GM23248 (cell line): ENCODE results near the gene ENTPD5.

Experiments used
- EZH2 ChIP-seq: fragments of 200-600 bp; sonication (generic); IDR thresholded peaks from 2 replicates; pipeline ENCODE4 v1.6.1; 2018; ENCODE audit warnings: antibody characterized with exemption, mild to moderate bottlenecking; ENCODE audit not compliant: insufficient read depth, poor library complexity, severe bottlenecking
- EZH2phosphoT487 ChIP-seq: fragments of 200-600 bp; sonication (generic); IDR thresholded peaks from 2 replicates; pipeline ENCODE4 v1.6.1; 2018; ENCODE audit warnings: antibody characterized with exemption, moderate library complexity, mild to moderate bottlenecking, low read depth; ENCODE audit not compliant: insufficient read depth

DNA sequence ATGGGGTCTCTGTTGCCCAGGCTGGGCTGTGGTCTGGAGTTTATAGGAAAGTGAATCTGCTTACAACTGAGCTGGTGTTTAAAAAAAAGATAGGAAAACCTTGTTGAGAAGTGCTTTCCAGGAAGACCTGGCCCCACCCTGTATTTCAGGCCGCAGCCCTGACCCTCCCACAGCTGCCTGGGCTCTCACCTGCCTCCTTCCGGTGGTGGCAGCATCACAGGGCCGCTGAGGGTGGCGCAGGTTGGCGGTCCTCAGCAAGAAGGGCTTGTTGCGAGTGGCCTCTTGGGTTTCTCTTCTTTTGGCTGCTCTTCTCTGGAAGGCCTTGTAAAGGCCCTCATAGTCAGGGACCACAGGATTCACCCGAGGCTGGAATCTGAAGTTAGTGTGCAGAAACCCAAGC lies 76.9 kb downstream of the ENTPD5 start:
- TF ChIP-seq EZH2phosphoT487, result no peak
- TF ChIP-seq EZH2, result no peak
